AG04449 (cell line): ENCODE measurements around the gene AKIP1.
"Not testable (repeated sequence)": the region's sequence is repeated elsewhere in the genome, so short reads cannot be mapped to it uniquely, and the experiment has no call there.

Experiments
- CTCF ChIA-PET: fragments of 350-600 bp; formaldehyde crosslinking; extraction: SDS; loops from one replicate; lab custom pipeline; 2021; ENCODE audit warnings: antibody characterized with exemption; lab: Yijun Ruan, JAX
- POLR2A ChIA-PET: fragments of 400-600, 350-600 bp; formaldehyde crosslinking; extraction: SDS; loops from one replicate; lab custom pipeline; 2020; ENCODE audit warnings: antibody characterized with exemption, inconsistent platforms; lab: Yijun Ruan, JAX
- DNase-seq: peaks from one replicate; pipeline ENCODE4 v3.0.0-alpha.2; 2010; ENCODE audit warnings: low read depth, low spot score
- H3K4me3 ChIP-seq: 2 replicates; pipeline ENCODE4 v1.5.1; 2011; ENCODE audit warnings: low read depth, mild to moderate bottlenecking, control low read depth, low read length
- CTCF ChIP-seq: IDR thresholded peaks from one replicate; pipeline ENCODE4 v1.5.1; 2011; ENCODE audit warnings: mild to moderate bottlenecking, moderate library complexity, low read length, control low read depth, inconsistent platforms; ENCODE audit not compliant: insufficient read depth; ENCODE audit errors: missing control alignments

Gene AKIP1

DNA sequence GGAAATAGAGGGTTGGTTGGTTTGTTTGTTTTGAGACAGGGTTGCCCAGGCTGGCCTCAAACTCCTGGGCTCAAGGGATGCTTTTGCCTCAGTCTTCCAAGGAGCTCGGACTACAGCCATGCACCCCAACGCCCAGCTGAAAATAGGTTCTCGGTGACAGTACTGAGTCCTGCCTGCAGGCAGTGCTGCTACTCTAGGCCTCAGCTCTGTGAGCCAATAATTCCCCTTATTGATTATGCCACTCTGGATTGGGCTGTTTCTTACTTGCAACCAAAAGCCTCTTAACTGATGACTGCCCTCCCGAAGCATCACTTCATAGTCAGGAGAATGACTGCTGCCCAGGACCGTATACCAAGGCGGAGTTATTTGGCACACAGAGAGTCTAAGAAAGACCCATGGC, 22.9 kb downstream of the AKIP1 start:
- DNase-seq: no peak
- no peak for TF ChIP-seq CTCF
- no peak overlapping the region for H3K4me3 ChIP-seq
- POLR2A ChIA-PET: interaction anchor here (1.3 kb wide), 1 partner anchor 26 kb away, joined by 3 read pairs; no protein-coding TSS in a partner anchor
- CTCF ChIA-PET: interaction anchor here (0.6 kb wide), 1 partner anchor 27 kb away, joined by 3 read pairs; no protein-coding TSS in a partner anchor

GRCh38 chr11:8934742-8935488, 23.9 kb downstream of the AKIP1 start:
- DNase-seq: peak; percentile 24
- CTCF ChIA-PET: interaction anchor here (0.9 to 1.0 kb wide), 5 partner anchors 9 to 26 kb away, joined by 3 read pairs; no protein-coding TSS in a partner anchor
- TF ChIP-seq CTCF: no peak
- POLR2A ChIA-PET: interaction anchor here (0.6 to 1.3 kb wide), 3 partner anchors 25 to 118 kb away, joined by 3 read pairs; no protein-coding TSS in a partner anchor
- H3K4me3 ChIP-seq: peak overlapping the region; percentile 19

- CTCF ChIA-PET: interaction anchor here (0.9 to 1.0 kb wide), 4 partner anchors 8 to 25 kb away, joined by 3 read pairs; no protein-coding TSS in a partner anchor
- POLR2A ChIA-PET, H3K4me3 ChIP-seq, DNase-seq: not testable (repeated sequence)
These were observed 24.8 kb downstream of the AKIP1 start for GRCh38 chr11:8935789-8936188.

- CTCF ChIA-PET: interaction anchor here (1.1 to 2.5 kb wide), 2 partner anchors 22 to 23 kb away, joined by 5 to 10 read pairs; no protein-coding TSS in a partner anchor
- no peak for TF ChIP-seq CTCF
- POLR2A ChIA-PET: no interaction called here
These were observed 26.2 kb downstream of the AKIP1 start for GRCh38 chr11:8937159-8937558.

GRCh38 chr11:8937659-8938058, 26.7 kb downstream of the AKIP1 start:
- DNase-seq: no peak
- POLR2A ChIA-PET: no interaction called here
- TF ChIP-seq CTCF: no peak
- no peak overlapping the region for H3K4me3 ChIP-seq
- CTCF ChIA-PET: interaction anchor here (1.1 to 2.5 kb wide), 2 partner anchors 22 to 23 kb away, joined by 5 to 10 read pairs; no protein-coding TSS in a partner anchor

More at GRCh38 chr11:8937159-8937558, 26.2 kb downstream of the AKIP1 start:
- no peak for DNase-seq
- H3K4me3 ChIP-seq: no peak overlapping the region

DNA sequence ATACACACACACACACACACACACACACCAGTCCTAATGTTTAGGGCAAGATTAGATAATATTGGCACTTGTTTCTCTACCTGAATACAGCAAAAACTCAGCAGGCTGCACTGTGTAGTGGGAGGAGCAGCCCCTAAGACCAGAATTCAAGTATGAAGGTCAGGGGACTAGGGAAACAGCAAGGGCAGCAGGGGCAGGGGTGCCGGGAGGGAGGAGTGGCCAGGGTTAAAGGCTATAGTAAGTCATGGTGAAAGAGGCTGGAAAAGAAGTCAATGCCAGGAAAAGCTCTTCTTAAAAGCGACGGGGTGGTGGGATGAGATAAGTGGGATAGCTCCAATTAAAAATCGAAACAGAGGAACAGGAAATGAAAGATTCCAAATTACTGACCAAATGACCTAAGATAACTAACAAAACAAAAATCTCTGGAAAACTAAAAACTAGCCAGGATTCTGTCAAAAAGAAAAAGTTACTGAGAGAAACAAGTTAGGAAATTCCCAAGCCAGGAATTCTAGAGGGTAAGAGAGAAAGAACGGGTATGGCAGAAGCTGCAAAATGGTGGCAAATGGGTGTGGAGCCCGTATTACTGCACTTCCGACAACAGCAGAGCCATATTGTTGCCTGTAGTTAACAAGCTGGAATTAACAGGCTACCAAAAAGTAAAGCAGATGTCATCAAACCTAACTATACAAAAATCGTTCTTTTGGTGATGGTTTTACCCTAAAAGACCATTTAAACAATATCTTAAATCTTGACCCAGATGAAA, 30.5 kb downstream of the AKIP1 start:
- POLR2A ChIA-PET: no interaction called here
- CTCF ChIA-PET: interaction anchor here (1.4 to 2.3 kb wide), 3 partner anchors 18 to 28 kb away, joined by 4 to 9 read pairs (median 8); no protein-coding TSS in a partner anchor
- no peak overlapping the region for H3K4me3 ChIP-seq
- no peak for DNase-seq
- TF ChIP-seq CTCF: no peak
